ENCODE data around the gene CNTD1. TPM values are rescaled to one million over a fixed set of nuclear protein-coding genes. Genes with fewer than 3 reads are reported as not detected.

CNTD1 gene
- total RNA-seq, 1 experiment from 2014 or later = not detected

- no peak for TF ChIP-seq ERG (CRISPR knock-in tag; IDR thresholded peaks at IDR 0.05)
- TF ChIP-seq NFE2L1 (CRISPR knock-in tag; IDR thresholded peaks at IDR 0.05) = no peak
- TF ChIP-seq ZNF219 (CRISPR knock-in tag; IDR thresholded peaks at IDR 0.05; ENCODE audit: borderline replicate concordance) = no peak
- no peak for TF ChIP-seq TEAD4 (CRISPR knock-in tag; IDR thresholded peaks at IDR 0.05)
- no peak for TF ChIP-seq ZNF263 (CRISPR knock-in tag; IDR thresholded peaks at IDR 0.05; ENCODE audit: low read depth)
- TF ChIP-seq OVOL2 (CRISPR knock-in tag; IDR thresholded peaks at IDR 0.05; ENCODE audit: borderline replicate concordance) = no peak
- no peak for TF ChIP-seq E2F4 (CRISPR knock-in tag; IDR thresholded peaks at IDR 0.05; ENCODE audit: borderline replicate concordance, low read depth)
- TF ChIP-seq ZNF512 (CRISPR knock-in tag; IDR thresholded peaks at IDR 0.05; ENCODE audit: borderline replicate concordance) = no peak
- no peak for TF ChIP-seq RORB (CRISPR knock-in tag; IDR thresholded peaks at IDR 0.05)
- TF ChIP-seq ZMAT4 (CRISPR knock-in tag; IDR thresholded peaks at IDR 0.05) = no peak
Measured at GRCh38 chr17:42853004-42853403, 54.3 kb downstream of the CNTD1 start (continued).

GRCh38 chr17:42853597-42853967 lies 54.9 kb downstream of the CNTD1 start:
- CTCF ChIA-PET = interaction anchor here (1.2 to 1.7 kb wide), 2 partner anchors 10 to 76 kb away, joined by 4 read pairs; partner anchors contain the start of gene AOC2
- H3K27ac Mint-ChIP-seq = no peak overlapping the region

More at GRCh38 chr17:42853597-42853967, 54.9 kb downstream of the CNTD1 start:
- Mint-ChIP-seq H3K4me3 (no peak overlapping the region), H3K36me3 (no peaks in the 10 kb centered on the region), H3K27me3 (ENCODE audit: low read depth) (no peaks in the 10 kb centered on the region), H3K4me1 (no peaks in the 10 kb centered on the region; the same call in 1 of the 2 replicates), H3K9me3 (no peaks in the 10 kb centered on the region)
- POLR2A ChIA-PET = no interaction called here
- no peak for TF ChIP-seq ETV6 (CRISPR knock-in tag; IDR thresholded peaks at IDR 0.05)
- no peak for TF ChIP-seq ZNF219 (CRISPR knock-in tag; IDR thresholded peaks at IDR 0.05; ENCODE audit: borderline replicate concordance)
- TF ChIP-seq ZNF121 (CRISPR knock-in tag; IDR thresholded peaks at IDR 0.05) = no peak
- no peak for TF ChIP-seq ZNF396 (CRISPR knock-in tag; IDR thresholded peaks at IDR 0.05; ENCODE audit: borderline replicate concordance)
- no peak for TF ChIP-seq ZNF532 (CRISPR knock-in tag; IDR thresholded peaks at IDR 0.05; ENCODE audit: borderline replicate concordance)
- no peak for TF ChIP-seq ZSCAN18 (CRISPR knock-in tag; IDR thresholded peaks at IDR 0.05)
- TF ChIP-seq ZNF138 (CRISPR knock-in tag; conservative IDR thresholded peaks at IDR 0.05) = no peak
- TF ChIP-seq USF2 (CRISPR knock-in tag; IDR thresholded peaks at IDR 0.05) = no peak
- ATAC-seq (no peak), DNase-seq (ENCODE audit: low spot score) (no peak)

Measured in WTC11 (cell line).